ENCODE measurements around the gene RAD52.

DNA sequence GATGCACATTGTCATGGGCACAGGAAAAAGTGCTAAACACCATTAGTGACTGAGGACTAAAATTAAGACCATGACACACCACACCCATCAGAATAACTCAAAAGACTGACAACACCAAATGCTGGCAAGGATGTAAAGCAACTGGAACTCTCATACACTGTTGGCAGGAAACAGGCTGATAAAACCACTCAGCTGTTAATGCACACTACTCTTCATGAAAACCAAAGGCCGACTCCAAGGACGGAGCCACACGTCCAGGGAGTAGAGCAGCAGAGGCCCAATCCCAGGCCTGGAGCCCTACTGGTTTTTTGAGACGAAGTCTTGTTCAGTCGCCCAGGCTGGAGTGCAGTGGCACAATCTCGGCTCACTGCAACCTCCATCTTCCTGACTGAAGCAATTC lies 6.4 kb downstream of the RAD52 start:
- TF ChIP-seq CTCF (IDR thresholded peaks at IDR 0.05), result no peak
- no peak for TF ChIP-seq POLR2A (IDR thresholded peaks at IDR 0.05)
